Liver (tissue), 9 donors: ENCODE data around the gene KRTAP10-2. TPM values are rescaled to one million over a fixed set of nuclear protein-coding genes. Genes with fewer than 3 reads are reported as not detected.

Source experiments
- DNase-seq: peaks from one replicate; pipeline ENCODE4 v3.0.0-alpha.2; 2017; ENCODE audit warnings: low spot score
- H3K27ac ChIP-seq, 2 donors: one replicate each; pipeline ENCODE4 v1.7.0; 2013; ENCODE audit warnings: inconsistent platforms in 2 of 2, low read length in 2 of 2, control low read depth in 1 of 2, low read depth in 1 of 2, mild to moderate bottlenecking in 1 of 2
- H3K27me3 ChIP-seq, 4 donors: one replicate each; pipeline versions ENCODE4 v1.6.1 to v1.7.0; 2013; ENCODE audit warnings: low read length in 3 of 4, inconsistent platforms in 1 of 4, mild to moderate bottlenecking in 1 of 4, moderate library complexity in 1 of 4; ENCODE audit not compliant: control insufficient read depth in 4 of 4, insufficient read depth in 4 of 4
- H3K36me3 ChIP-seq, 4 donors: one replicate each; pipeline versions ENCODE4 v1.6.1 to v1.7.0; 2013; ENCODE audit warnings: low read length in 3 of 4, mild to moderate bottlenecking in 3 of 4, low read depth in 1 of 4, moderate library complexity in 1 of 4; ENCODE audit not compliant: control insufficient read depth in 4 of 4, insufficient read depth in 3 of 4
- H3K4me1 ChIP-seq, 4 donors: one replicate each; pipeline versions ENCODE4 v1.6.1 to v1.7.0; 2013; ENCODE audit warnings: low read length in 3 of 4, mild to moderate bottlenecking in 3 of 4, moderate library complexity in 1 of 4; ENCODE audit not compliant: control insufficient read depth in 4 of 4, insufficient read depth in 4 of 4
- H3K4me3 ChIP-seq, 3 donors: one replicate each; pipeline versions ENCODE4 v1.6.1 to v1.7.0; 2013; ENCODE audit warnings: low read length in 3 of 3, control low read depth in 1 of 3, low read depth in 1 of 3, mild to moderate bottlenecking in 1 of 3
- H3K9ac ChIP-seq, 2 donors: one replicate each; pipeline ENCODE4 v1.7.0; 2013; ENCODE audit warnings: low read length in 2 of 2, mild to moderate bottlenecking in 2 of 2, moderate library complexity in 2 of 2, control low read depth in 1 of 2, low read depth in 1 of 2
- H3K9me3 ChIP-seq, 4 donors: one replicate each; pipeline versions ENCODE4 v1.6.1 to v1.7.0; 2013; ENCODE audit warnings: low read length in 3 of 4; ENCODE audit not compliant: control insufficient read depth in 4 of 4
- EGR1 ChIP-seq, 2 donors: IDR thresholded peaks; 2 replicates each; pipeline ENCODE4 v1.6.1; 2016 to 2018; ENCODE audit warnings: antibody characterized with exemption in 2 of 2, low read depth in 2 of 2
- FOXA1 ChIP-seq: IDR thresholded peaks from 2 replicates; pipeline ENCODE4 v1.6.1; 2016; ENCODE audit warnings: antibody characterized with exemption
- FOXA2 ChIP-seq: IDR thresholded peaks from 2 replicates; pipeline ENCODE4 v1.6.1; 2016; ENCODE audit warnings: antibody characterized with exemption
- GABPA ChIP-seq, 2 donors: IDR thresholded peaks in 1 of 2; conservative IDR thresholded peaks in 1 of 2; 2 replicates each; pipeline ENCODE4 v1.6.1; 2016; ENCODE audit warnings: antibody characterized with exemption in 2 of 2, mild to moderate bottlenecking in 1 of 2, moderate library complexity in 1 of 2
- HNF4A ChIP-seq, 2 donors: conservative IDR thresholded peaks; 2 replicates each; pipeline ENCODE4 v1.6.1; 2016; ENCODE audit warnings: antibody characterized with exemption in 2 of 2, mild to moderate bottlenecking in 2 of 2
- HNF4G ChIP-seq: IDR thresholded peaks from 2 replicates; pipeline ENCODE4 v1.6.1; 2016; ENCODE audit warnings: antibody characterized with exemption
- JUND ChIP-seq, 2 donors: IDR thresholded peaks; 2 replicates each; pipeline ENCODE4 v1.6.1; 2016; ENCODE audit warnings: antibody characterized with exemption in 2 of 2
- NR2F2 ChIP-seq: IDR thresholded peaks from 2 replicates; pipeline ENCODE4 v1.6.1; 2016; ENCODE audit warnings: antibody characterized with exemption
- RAD21 ChIP-seq, 2 donors: IDR thresholded peaks; 2 replicates each; pipeline ENCODE4 v1.6.1; 2016; ENCODE audit warnings: antibody characterized with exemption in 2 of 2, mild to moderate bottlenecking in 2 of 2
- RXRA ChIP-seq, 2 donors: IDR thresholded peaks; 2 replicates each; pipeline ENCODE4 v1.6.1; 2017 to 2018; ENCODE audit warnings: antibody characterized with exemption in 2 of 2, mild to moderate bottlenecking in 1 of 2
- SP1 ChIP-seq: IDR thresholded peaks from 2 replicates; pipeline ENCODE4 v1.6.1; 2018; ENCODE audit warnings: antibody characterized with exemption, mild to moderate bottlenecking
- TAF1 ChIP-seq: conservative IDR thresholded peaks from 2 replicates; pipeline ENCODE4 v1.6.1; 2016; ENCODE audit warnings: antibody characterized with exemption, mild to moderate bottlenecking
- YY1 ChIP-seq: IDR thresholded peaks from 2 replicates; pipeline ENCODE4 v1.6.1; 2016; ENCODE audit warnings: antibody characterized with exemption, mild to moderate bottlenecking
- WGBS: extraction: QIAGEN DNeasy Blood & Tissue Kit; methylation state at CpG from one replicate; pipeline ENCODE4 v1.1.7; 2013; 5-methylcytosine and 5-hydroxymethylcytosine counted together
- polyA plus RNA-seq, 2 donors: library from polyadenylated mRNA; stranded (reverse) in 1 of 2; unstranded in 1 of 2; fragments of 200-250 nt in 1 of 2; fragments of >200 nt in 1 of 2; fragmentation: Nextera tagmentation in 1 of 2; extraction: Ambion mirVana in 1 of 2; gene quantifications; one replicate each; pipeline versions ENCODE4 v1.2.1 to v1.2.3, GENCODE V29; 2013 to 2015
- total RNA-seq, 2 donors: library from RNA; depleted of rRNA; stranded (reverse); fragments of >200 nt; gene quantifications; one replicate each; pipeline ENCODE4 v1.2.3, GENCODE V29; 2014
- TF ChIP-seq, protein P1 (sequence below): fragments of 150-350 bp; IDR thresholded peaks from 2 replicates; pipeline ENCODE4 v1.5.1; 2017; ENCODE audit warnings: improper control_type of control experiment, low read depth, low read length; ENCODE audit not compliant: missing input control
- TF ChIP-seq, protein P2 (sequence below): IDR thresholded peaks from 2 replicates; pipeline ENCODE4 v1.6.1; 2016; ENCODE audit warnings: antibody characterized with exemption, mild to moderate bottlenecking
- TF ChIP-seq, protein P3 (sequence below): IDR thresholded peaks from 2 replicates; pipeline ENCODE4 v1.6.1; 2016; ENCODE audit warnings: antibody characterized with exemption
- TF ChIP-seq, protein P4 (sequence below): IDR thresholded peaks from 2 replicates; pipeline ENCODE4 v1.6.1; 2016; ENCODE audit warnings: antibody characterized with exemption
- TF ChIP-seq, protein P5 (sequence below): IDR thresholded peaks from 2 replicates; pipeline ENCODE4 v1.6.1; 2016; ENCODE audit warnings: antibody characterized with exemption
- donor health status: healthy.
- donor health status: healthy.
- donor health status: healthy.
- donor health status: healthy.
- donor health status: healthy.

KRTAP10-2 gene
- total and polyA plus RNA-seq, 4 donors = not detected

DNA sequence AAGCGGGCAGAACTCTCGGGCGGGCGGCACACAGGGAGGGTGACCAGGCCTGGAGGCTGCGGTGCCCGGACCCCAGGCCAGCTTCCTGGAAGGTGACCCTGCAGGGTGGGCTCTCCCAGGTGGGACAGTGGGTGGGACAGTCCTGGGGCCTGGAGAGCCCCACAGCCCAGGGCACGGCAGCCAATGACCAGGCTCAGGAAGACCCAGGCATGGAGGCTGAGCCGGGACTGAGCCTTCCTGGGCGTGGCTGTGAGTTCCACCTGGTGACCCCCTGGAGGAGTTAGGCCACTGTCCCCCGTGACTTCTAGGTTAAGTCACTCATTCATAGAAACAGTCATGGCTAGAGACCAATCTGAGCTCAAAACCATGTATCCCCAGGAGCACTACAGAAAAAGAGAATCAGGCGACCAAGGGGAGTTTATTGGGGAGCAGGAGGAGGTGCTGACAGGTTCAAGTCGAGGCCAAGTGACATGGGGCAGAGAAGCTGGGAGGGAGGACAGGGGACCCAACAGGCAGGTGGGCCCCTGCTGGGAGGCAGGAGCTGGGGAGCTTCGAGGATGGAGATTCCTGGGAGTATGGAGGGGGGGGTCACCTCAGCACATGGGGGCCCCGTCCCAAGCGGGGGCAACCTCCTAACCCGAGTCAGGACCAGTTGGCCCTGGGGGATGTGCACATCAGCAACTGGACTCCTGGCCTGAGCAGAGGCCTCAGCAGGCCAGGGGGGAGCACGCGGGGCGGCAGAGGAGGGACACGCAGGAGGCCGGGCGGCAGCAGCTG lies 27.9 kb upstream of the KRTAP10-2 start:
- no peak overlapping the region for H3K27ac ChIP-seq
- TF ChIP-seq RAD21 (IDR thresholded peaks at IDR 0.05) = no peak
- TF ChIP-seq NR2F2 = no peak
- no peak for TF ChIP-seq SP1
- TF ChIP-seq GABPA (IDR thresholded peaks at IDR 0.05 in 1 of 2, conservative IDR thresholded peaks at IDR 0.05 in 1 of 2) = no peak
- TF ChIP-seq HNF4A (conservative IDR thresholded peaks at IDR 0.05) = no peak
- no peak for TF ChIP-seq HNF4G
- no peak for TF ChIP-seq RXRA (IDR thresholded peaks at IDR 0.05)
- TF ChIP-seq, protein P1, sequence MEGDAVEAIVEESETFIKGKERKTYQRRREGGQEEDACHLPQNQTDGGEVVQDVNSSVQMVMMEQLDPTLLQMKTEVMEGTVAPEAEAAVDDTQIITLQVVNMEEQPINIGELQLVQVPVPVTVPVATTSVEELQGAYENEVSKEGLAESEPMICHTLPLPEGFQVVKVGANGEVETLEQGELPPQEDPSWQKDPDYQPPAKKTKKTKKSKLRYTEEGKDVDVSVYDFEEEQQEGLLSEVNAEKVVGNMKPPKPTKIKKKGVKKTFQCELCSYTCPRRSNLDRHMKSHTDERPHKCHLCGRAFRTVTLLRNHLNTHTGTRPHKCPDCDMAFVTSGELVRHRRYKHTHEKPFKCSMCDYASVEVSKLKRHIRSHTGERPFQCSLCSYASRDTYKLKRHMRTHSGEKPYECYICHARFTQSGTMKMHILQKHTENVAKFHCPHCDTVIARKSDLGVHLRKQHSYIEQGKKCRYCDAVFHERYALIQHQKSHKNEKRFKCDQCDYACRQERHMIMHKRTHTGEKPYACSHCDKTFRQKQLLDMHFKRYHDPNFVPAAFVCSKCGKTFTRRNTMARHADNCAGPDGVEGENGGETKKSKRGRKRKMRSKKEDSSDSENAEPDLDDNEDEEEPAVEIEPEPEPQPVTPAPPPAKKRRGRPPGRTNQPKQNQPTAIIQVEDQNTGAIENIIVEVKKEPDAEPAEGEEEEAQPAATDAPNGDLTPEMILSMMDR = no peak
- no peak for TF ChIP-seq EGR1 (IDR thresholded peaks at IDR 0.05; ENCODE audit: low read depth in 2 of 2)
- TF ChIP-seq FOXA2 = no peak
- TF ChIP-seq, protein P2, sequence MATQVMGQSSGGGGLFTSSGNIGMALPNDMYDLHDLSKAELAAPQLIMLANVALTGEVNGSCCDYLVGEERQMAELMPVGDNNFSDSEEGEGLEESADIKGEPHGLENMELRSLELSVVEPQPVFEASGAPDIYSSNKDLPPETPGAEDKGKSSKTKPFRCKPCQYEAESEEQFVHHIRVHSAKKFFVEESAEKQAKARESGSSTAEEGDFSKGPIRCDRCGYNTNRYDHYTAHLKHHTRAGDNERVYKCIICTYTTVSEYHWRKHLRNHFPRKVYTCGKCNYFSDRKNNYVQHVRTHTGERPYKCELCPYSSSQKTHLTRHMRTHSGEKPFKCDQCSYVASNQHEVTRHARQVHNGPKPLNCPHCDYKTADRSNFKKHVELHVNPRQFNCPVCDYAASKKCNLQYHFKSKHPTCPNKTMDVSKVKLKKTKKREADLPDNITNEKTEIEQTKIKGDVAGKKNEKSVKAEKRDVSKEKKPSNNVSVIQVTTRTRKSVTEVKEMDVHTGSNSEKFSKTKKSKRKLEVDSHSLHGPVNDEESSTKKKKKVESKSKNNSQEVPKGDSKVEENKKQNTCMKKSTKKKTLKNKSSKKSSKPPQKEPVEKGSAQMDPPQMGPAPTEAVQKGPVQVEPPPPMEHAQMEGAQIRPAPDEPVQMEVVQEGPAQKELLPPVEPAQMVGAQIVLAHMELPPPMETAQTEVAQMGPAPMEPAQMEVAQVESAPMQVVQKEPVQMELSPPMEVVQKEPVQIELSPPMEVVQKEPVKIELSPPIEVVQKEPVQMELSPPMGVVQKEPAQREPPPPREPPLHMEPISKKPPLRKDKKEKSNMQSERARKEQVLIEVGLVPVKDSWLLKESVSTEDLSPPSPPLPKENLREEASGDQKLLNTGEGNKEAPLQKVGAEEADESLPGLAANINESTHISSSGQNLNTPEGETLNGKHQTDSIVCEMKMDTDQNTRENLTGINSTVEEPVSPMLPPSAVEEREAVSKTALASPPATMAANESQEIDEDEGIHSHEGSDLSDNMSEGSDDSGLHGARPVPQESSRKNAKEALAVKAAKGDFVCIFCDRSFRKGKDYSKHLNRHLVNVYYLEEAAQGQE = no peak
- TF ChIP-seq, protein P3, sequence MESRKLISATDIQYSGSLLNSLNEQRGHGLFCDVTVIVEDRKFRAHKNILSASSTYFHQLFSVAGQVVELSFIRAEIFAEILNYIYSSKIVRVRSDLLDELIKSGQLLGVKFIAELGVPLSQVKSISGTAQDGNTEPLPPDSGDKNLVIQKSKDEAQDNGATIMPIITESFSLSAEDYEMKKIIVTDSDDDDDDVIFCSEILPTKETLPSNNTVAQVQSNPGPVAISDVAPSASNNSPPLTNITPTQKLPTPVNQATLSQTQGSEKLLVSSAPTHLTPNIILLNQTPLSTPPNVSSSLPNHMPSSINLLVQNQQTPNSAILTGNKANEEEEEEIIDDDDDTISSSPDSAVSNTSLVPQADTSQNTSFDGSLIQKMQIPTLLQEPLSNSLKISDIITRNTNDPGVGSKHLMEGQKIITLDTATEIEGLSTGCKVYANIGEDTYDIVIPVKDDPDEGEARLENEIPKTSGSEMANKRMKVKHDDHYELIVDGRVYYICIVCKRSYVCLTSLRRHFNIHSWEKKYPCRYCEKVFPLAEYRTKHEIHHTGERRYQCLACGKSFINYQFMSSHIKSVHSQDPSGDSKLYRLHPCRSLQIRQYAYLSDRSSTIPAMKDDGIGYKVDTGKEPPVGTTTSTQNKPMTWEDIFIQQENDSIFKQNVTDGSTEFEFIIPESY = no peak
- TF ChIP-seq, protein P4, sequence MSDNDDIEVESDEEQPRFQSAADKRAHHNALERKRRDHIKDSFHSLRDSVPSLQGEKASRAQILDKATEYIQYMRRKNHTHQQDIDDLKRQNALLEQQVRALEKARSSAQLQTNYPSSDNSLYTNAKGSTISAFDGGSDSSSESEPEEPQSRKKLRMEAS = no peak
- TF ChIP-seq FOXA1 = no peak
- TF ChIP-seq YY1 = no peak
- no peak for TF ChIP-seq TAF1
- TF ChIP-seq, protein P5, sequence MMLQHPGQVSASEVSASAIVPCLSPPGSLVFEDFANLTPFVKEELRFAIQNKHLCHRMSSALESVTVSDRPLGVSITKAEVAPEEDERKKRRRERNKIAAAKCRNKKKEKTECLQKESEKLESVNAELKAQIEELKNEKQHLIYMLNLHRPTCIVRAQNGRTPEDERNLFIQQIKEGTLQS = no peak
- no peak for TF ChIP-seq JUND (IDR thresholded peaks at IDR 0.05)
- no peak overlapping the region for H3K9ac ChIP-seq
- DNase-seq = peak; percentile 14
- 84% methylated on average over 22 of the region's 22 CpGs for WGBS
- no peaks in the 10 kb centered on the region for H3K27me3 ChIP-seq
- no peak overlapping the region for H3K4me3 ChIP-seq
- H3K36me3 ChIP-seq = no peaks in the 10 kb centered on the region
- H3K9me3 ChIP-seq = peaks cover 0 to 4% (median 2%) of the 10 kb centered on the region in 4 donors
- H3K4me1 ChIP-seq = peaks cover 0 to 13% (median 3%) of the 10 kb centered on the region in 4 donors
